ENCODE data around the gene PLXNA4.

Gene PLXNA4

GRCh38 chr7:132592936-132593335 is 16.7 kb upstream of the PLXNA4 start:
- peak in 7 of 58 donors; percentile 11 to 35 (median 25) for DNase-seq

GRCh38 chr7:132592231-132592920 is 16.1 kb upstream of the PLXNA4 start:
- no peak for DNase-seq

GRCh38 chr7:132590162-132590561 is 13.9 kb upstream of the PLXNA4 start:
- no peak for DNase-seq

GRCh38 chr7:132588596-132588995 is 12.3 kb upstream of the PLXNA4 start:
- DNase-seq, result no peak

GRCh38 chr7:132584796-132585494 is 8.7 kb upstream of the PLXNA4 start:
- DNase-seq, result peak in 17 of 58 donors; percentile 6 to 74 (median 28)

GRCh38 chr7:132581431-132581830 is 5.2 kb upstream of the PLXNA4 start:
- DNase-seq, result no peak

GRCh38 chr7:132580717-132581285 is 4.5 kb upstream of the PLXNA4 start:
- DNase-seq, result peak in 54 of 58 donors; percentile 7 to 74 (median 46)

- DNase-seq, result no peak
Measured at GRCh38 chr7:132580277-132580676, 4.0 kb upstream of the PLXNA4 start.

- DNase-seq, result no peak
Measured at GRCh38 chr7:132579260-132579899, 3.1 kb upstream of the PLXNA4 start.

- DNase-seq, result no peak
Measured at GRCh38 chr7:132578826-132579225, 2.6 kb upstream of the PLXNA4 start.

- DNase-seq, result no peak
Measured at GRCh38 chr7:132578050-132578370, 1.7 kb upstream of the PLXNA4 start.

GRCh38 chr7:132577206-132578049 is 1.2 kb upstream of the PLXNA4 start:
- DNase-seq, result peak in 55 of 58 donors; percentile 13 to 88 (median 63)

GRCh38 chr7:132576721-132577085 is 433 bp upstream of the PLXNA4 start:
- DNase-seq, result peak in 1 of 58 donors; percentile 22

- peak in 50 of 58 donors; percentile 10 to 71 (median 36) for DNase-seq
Measured at GRCh38 chr7:132575419-132575981, 770 bp downstream of the PLXNA4 start.

- no peak for DNase-seq
Measured at GRCh38 chr7:132574223-132574622, 2.0 kb downstream of the PLXNA4 start.

GRCh38 chr7:132573251-132573955 is 2.9 kb downstream of the PLXNA4 start:
- no peak for DNase-seq

GRCh38 chr7:132572526-132572925 is 3.7 kb downstream of the PLXNA4 start:
- no peak for DNase-seq

- DNase-seq, result no peak
Measured at GRCh38 chr7:132571970-132572369, 4.3 kb downstream of the PLXNA4 start.

GRCh38 chr7:132569884-132570614 is 6.2 kb downstream of the PLXNA4 start:
- DNase-seq, result no peak

- DNase-seq, result no peak
Measured at GRCh38 chr7:132568962-132569361, 7.3 kb downstream of the PLXNA4 start.
